Fibroblast of skin of abdomen (primary cell): ENCODE results near the gene STAT1.

ENCODE experiments used
- DNase-seq: peaks from one replicate; pipeline ENCODE4 v3.0.0-alpha.2; 2013

Gene STAT1

GRCh38 chr2:191031256-191031655 is 17.3 kb upstream of the STAT1 start:
- DNase-seq, result no peak

- DNase-seq, result peak; percentile 46
Observed at GRCh38 chr2:191030521-191031154, 16.7 kb upstream of the STAT1 start.

DNA sequence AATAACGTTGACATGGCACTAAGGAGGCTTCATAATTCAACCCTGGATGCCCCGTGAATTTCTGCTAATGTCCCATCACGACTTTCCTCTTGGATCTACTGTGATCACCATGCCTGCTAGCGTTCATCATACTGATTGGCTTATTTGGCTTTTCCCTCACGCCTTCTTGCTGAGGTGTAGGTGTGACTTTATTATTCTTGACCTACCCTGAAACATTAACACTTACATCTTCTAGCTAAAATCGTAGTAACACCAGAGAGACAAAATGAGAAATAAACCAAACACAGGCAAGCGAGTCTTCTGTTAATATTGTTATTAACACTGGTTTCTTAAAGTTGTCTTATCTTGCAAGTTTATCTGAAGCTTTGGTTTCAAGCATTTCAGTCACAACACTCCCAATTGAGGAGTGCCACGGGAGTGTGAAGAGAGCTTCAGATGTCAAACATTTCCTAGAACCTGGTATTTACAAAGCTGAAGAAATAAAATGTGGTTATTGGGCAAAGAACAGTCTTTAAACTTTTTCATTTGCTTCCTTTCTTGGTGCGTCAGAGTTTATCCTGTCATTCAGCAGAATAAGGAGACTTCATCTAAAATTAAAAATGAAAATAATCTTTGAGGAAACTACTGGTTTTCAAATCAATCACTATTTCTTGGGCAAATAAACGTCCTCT is 15.4 kb upstream of the STAT1 start:
- DNase-seq, result no peak

DNA sequence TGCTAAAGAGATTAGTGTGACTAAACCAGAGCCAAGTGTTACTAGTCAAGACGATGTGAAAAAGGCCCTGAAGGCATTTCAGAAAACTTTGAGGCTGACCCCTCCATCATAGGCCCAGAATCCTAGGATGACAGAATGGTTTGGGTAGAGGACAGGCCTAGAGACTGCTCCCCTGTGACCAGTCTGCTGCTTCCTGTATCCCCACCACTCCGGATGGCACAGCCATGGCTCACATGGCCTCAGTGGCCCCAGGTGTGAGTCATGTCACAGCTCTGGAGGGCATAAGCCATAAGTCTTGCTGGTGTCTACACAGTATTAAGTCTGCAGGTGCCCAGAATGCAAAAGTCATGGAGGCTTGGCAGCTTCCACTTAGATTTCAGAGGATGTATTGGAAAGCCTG is 12.4 kb upstream of the STAT1 start:
- no peak for DNase-seq

GRCh38 chr2:191025135-191025534 is 11.2 kb upstream of the STAT1 start:
- DNase-seq, result no peak

- DNase-seq, result no peak
Observed at GRCh38 chr2:191023235-191023679, 9.3 kb upstream of the STAT1 start.

DNA sequence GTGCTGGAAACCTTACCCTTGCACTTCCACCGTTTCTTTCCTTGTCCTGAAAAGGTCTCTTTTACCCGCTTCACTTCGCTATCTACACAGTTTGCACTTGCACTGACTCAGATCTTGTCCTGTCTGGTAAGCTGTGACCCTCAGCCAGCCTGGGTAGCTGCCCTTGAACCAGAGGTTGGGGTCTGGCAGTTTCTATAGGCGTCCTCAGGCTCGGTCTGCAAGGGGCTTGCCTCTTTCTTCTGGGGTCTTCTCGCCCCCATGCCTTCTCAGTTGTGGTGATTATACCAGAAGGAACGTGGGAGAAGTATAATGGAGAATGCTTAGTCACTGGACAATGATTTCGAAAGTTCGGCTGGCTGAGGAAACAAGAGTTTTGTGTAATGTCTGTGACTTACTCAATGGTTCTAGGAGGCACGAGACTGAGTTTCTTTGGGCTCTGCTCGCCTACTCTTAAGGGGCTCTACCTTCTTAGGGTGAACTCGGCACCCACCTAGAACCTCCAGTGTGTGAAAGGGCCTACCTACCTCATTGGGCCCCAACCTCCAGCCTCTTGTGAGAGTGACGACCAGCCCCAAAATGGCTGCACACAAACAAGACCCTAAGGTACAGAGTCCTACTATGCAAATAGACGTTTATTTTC is 6.9 kb upstream of the STAT1 start:
- peak; percentile 82 for DNase-seq

GRCh38 chr2:191020221-191020741 is 6.3 kb upstream of the STAT1 start:
- peak; percentile 96 for DNase-seq

DNA sequence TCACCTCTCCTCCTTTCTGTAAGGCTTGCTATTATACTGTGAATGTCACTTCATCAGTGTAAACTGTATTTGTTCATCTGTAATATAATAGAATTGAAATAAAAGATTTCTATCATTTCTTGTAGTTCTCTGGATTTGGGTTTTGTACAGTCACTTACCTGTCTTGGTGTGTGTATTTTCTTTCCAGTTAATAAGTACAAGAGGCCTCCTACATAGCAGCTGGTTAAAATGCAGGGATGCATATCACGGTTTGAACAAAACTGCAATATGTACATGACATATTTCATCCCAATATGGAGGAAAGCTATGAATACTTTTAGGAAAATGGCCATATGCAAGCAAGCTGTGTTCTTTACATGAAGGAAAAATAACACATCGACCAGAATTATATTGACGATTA is 5.4 kb upstream of the STAT1 start:
- no peak for DNase-seq

DNA sequence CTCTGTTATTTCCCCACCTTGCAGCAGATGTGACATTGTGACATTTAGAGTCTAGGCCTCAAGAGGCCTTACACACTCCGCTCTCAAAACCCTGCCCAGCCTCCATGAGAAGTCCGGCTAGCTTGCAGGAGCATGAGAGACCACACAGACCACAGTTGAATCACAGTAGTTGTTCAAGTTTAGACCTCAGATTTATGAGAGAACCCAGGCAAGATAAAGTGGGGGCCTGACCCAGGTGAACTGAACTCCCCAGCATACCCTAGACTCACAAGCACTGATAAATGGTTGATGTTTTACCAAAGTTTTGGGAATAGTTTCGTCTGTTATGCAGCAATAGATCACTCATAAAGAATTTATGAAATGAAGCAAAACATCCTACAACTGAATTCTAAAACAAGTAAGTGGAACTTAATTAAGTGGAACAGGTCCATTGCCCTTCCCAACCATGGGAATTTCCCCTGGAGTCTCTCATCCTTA is 4.7 kb upstream of the STAT1 start:
- DNase-seq, result no peak

DNA sequence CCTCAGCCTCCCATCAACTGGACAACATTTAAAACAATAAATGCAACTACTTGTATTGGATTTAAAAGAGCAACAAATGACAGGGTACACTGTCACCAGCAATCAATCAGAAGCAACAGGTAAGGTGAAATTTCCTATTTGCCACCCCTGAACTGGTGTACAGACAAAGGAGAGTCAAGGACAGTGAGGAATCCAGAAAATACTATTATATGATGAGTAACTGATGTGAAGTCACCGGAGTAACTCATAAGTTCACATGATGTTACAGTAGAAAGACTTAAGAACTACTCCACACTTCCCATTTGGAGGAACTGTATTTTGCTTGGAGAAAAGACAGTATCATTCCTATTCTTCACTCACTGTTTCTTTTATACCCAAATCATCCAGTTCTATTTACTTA is 4.1 kb upstream of the STAT1 start:
- DNase-seq, result no peak

- DNase-seq, result no peak
Observed at GRCh38 chr2:191015831-191016230, 1.9 kb upstream of the STAT1 start.

GRCh38 chr2:191015239-191015638 is 1.3 kb upstream of the STAT1 start:
- DNase-seq, result no peak

GRCh38 chr2:191014653-191015020 is 666 bp upstream of the STAT1 start:
- DNase-seq, result no peak

- DNase-seq, result no peak
Observed at GRCh38 chr2:191013682-191013931, 364 bp downstream of the STAT1 start.

- DNase-seq, result no peak
Observed at GRCh38 chr2:191012845-191013681, 908 bp downstream of the STAT1 start.

DNA sequence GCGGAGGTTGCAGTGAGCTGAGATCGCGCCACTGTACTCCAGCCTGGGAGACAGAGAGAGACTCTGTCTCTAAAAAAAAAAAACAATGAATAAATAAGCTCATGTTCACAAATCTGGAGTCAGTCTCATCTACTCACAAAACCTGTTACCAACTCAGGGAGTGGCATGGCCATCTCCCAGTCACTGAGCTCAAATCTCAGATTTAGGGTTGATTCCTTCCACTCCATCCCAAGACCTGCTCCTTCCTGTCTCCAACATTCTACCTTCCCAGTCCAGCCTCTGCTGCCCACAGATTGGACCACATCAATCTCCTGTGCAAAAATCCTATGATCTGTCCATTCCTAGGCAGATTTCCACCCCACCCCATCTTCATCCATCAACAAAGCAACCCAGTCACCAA is 1.6 kb downstream of the STAT1 start:
- DNase-seq, result no peak

- DNase-seq, result no peak
Observed at GRCh38 chr2:191010887-191011885, 2.8 kb downstream of the STAT1 start.

DNA sequence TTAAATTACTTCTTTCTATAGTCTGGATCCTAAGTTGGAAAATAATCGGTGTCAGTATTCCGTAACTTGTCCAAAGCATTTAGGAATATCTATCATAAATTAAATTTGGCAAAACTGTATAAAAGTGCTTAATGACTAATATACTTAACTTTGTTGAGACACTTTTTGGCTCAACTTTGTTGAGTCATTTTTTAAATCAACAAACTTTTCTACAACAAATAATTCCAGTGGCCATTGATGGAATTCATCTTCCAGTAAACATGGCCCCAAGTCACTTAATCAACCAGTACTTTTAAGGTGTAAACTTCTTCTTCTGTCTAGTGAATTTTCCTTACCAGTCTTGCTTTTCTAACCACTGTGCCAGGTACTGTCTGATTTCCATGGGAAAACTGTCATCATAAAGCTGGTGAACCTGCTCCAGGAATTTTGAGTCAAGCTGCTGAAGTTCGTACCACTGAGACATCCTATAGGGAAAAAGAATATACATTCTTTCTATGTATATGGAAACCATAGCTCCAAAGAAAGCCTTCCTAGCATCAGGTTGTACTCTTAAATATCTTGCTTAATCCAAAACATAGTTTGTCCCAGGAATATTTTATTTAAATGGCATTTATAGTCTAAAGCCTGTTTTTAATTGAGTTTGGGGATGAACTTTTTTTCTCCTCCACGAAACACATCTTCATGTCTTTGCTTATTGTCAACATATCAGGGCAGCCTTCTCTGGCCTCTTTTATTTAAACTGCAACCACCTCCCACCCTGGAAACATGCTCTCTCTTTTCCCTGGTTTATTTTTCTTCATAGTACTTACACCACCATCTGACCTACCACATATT is 4.2 kb downstream of the STAT1 start:
- no peak for DNase-seq

DNA sequence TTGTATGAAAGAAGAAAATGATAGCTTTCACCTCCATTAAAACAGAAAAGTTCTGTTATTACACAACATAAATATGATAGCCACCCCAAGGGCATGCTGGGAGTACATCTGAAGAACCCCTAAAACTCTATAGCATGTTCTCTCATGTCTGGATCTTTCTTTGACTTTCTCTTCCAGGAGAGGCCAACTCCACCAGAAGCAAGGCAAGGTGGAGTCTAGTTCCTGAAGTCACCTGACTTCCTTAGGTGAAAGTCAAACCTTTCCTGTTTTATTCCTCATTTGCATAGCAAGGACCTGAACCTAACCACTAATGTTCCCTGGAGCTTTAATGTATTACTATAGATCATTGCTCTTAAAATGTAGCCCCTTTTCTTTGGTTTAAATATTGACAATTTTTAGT is 5.7 kb downstream of the STAT1 start:
- no peak for DNase-seq
